ENCODE data around the gene MYCBPAP.

Gene MYCBPAP

DNA sequence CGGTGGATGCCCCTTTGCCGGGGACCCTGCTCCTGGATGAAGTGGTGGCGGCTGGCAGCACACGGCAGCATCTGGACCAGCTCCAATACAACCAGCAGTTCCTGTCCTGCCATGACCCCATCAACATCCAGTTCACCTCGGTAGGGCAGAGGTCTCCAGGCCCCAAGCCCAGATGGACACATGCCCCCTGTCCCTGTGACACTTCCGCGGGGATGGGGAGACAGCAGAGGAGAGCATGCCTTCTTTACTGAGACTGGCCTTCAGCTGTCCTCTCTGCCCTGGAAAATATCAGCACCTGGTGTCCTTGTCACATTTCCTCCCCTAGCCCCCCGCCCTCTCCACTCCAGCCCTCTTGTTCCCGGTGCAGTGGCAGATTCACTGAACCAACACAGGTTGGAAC lies 45.8 kb upstream of the MYCBPAP start:
- TF ChIP-seq CTCF (IDR thresholded peaks at IDR 0.05; ENCODE audit: insufficient read depth, low read depth, low read length, missing control alignments) = no peak
- DNase-seq (ENCODE audit: low read depth) = no peak
- H3K4me3 ChIP-seq (ENCODE audit: low read length) = no peak overlapping the region

- DNase-seq (ENCODE audit: low read depth) = no peak
- no peak overlapping the region for H3K4me3 ChIP-seq (ENCODE audit: low read length)
- TF ChIP-seq CTCF (IDR thresholded peaks at IDR 0.05; ENCODE audit: insufficient read depth, low read depth, low read length, missing control alignments) = no peak
Measured at GRCh38 chr17:50464121-50464520, 44.1 kb upstream of the MYCBPAP start.

DNA sequence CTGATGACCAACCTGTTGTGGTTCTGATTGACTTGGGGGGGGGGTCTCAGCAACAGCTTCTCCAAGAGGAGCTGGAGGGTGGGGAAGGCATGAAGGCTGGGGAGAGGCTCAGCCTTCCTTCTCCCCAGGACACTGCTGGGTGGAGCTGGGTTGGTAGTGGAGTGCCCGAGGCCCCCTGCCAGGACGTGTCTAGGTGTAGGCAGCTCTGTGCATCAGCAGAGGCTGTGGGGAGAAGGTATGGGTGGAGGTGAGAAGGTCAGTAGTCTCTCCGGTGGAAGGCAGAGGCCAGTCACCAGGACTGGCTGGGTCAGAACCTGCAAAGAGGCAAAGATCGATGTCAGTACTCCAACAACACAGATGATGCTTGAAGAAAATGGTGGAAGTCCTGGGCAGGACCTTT lies 43.5 kb upstream of the MYCBPAP start:
- H3K4me3 ChIP-seq (ENCODE audit: low read length) = no peak overlapping the region
- TF ChIP-seq CTCF (IDR thresholded peaks at IDR 0.05; ENCODE audit: insufficient read depth, low read depth, low read length, missing control alignments) = no peak

GRCh38 chr17:50465171-50465570 lies 43.1 kb upstream of the MYCBPAP start:
- no peak for TF ChIP-seq CTCF (IDR thresholded peaks at IDR 0.05; ENCODE audit: insufficient read depth, low read depth, low read length, missing control alignments)
- DNase-seq (ENCODE audit: low read depth) = no peak
- no peak overlapping the region for H3K4me3 ChIP-seq (ENCODE audit: low read length)

More for the DNA sequence above, 43.5 kb upstream of the MYCBPAP start:
- no peak for DNase-seq (ENCODE audit: low read depth)

GRCh38 chr17:50465635-50466034 lies 42.6 kb upstream of the MYCBPAP start:
- H3K4me3 ChIP-seq (ENCODE audit: low read length) = no peak overlapping the region
- no peak for TF ChIP-seq CTCF (IDR thresholded peaks at IDR 0.05; ENCODE audit: insufficient read depth, low read depth, low read length, missing control alignments)
- DNase-seq (ENCODE audit: low read depth) = no peak

- H3K4me3 ChIP-seq (ENCODE audit: low read length) = no peak overlapping the region
- TF ChIP-seq CTCF (IDR thresholded peaks at IDR 0.05; ENCODE audit: insufficient read depth, low read depth, low read length, missing control alignments) = no peak
- DNase-seq (ENCODE audit: low read depth) = no peak
Measured at GRCh38 chr17:50466371-50467113, 41.7 kb upstream of the MYCBPAP start.
